A549 (cell line): ENCODE measurements around the gene RCAN3. TPM values are rescaled to one million over a fixed set of nuclear protein-coding genes. Genes with fewer than 3 reads are reported as not detected.

Source experiments
- ATAC-seq, 2 experiments: fragments of 200-7000 bp in 1 of 2; fragments of >200 bp in 1 of 2; cut with Nextera tagmentation in 1 of 2; cut with Tn5 transposase in 1 of 2; 3 replicates each; pipeline versions ENCODE4 v1.8.0 to v1.9.1; 2018 to 2020; ENCODE audit warnings: mild to moderate bottlenecking in 1 of 2, moderate library complexity in 1 of 2
- CTCF ChIA-PET: fragments of 300-600 bp; sonication (Branson Sonifier 250); formaldehyde crosslinking; extraction: SDS; loops from one replicate; lab custom pipeline; 2021; ENCODE audit warnings: antibody characterized with exemption, inconsistent platforms; lab: Yijun Ruan, JAX
- POLR2A ChIA-PET: fragments of 350-600 bp; formaldehyde crosslinking; extraction: SDS; loops from one replicate; lab custom pipeline; 2021; ENCODE audit warnings: antibody characterized with exemption, inconsistent platforms; lab: Yijun Ruan, JAX
- DNase-seq, 2 experiments: peaks; one replicate each; pipeline versions ENCODE4 v3.0.0 to v3.0.0-alpha.2; 2011 to 2016; ENCODE audit warnings: low read depth in 1 of 2, low spot score in 1 of 2
- FAIRE-seq: peaks from 2 replicates; lab custom pipeline; 2011; peaks lifted over from hg19 to GRCh38; lab: Jason Lieb, UNC
- H3K27ac ChIP-seq, 2 experiments: fragments of >200 bp; sonication (Bioruptor Twin); formaldehyde crosslinking; 3 replicates each; pipeline ENCODE4 v1.5.1; 2016 to 2017
- H3K4me1 ChIP-seq: fragments of >200 bp; sonication (Bioruptor Twin); formaldehyde crosslinking; 3 replicates; pipeline ENCODE4 v1.6.1; 2016
- H3K4me2 ChIP-seq: fragments of >200 bp; sonication (Bioruptor Twin); formaldehyde crosslinking; 3 replicates; pipeline ENCODE4 v1.6.1; 2016
- H3K4me3 ChIP-seq: fragments of >200 bp; sonication (Bioruptor Twin); formaldehyde crosslinking; 3 replicates; pipeline ENCODE4 v1.5.1; 2016
- H3K9me3 ChIP-seq: fragments of >200 bp; sonication (Bioruptor Twin); formaldehyde crosslinking; 3 replicates; pipeline ENCODE4 v1.6.1; 2016
- EHMT2 ChIP-seq: fragments of 200-600 bp; sonication (generic); IDR thresholded peaks from 2 replicates; pipeline ENCODE4 v1.6.1; 2016; ENCODE audit warnings: antibody characterized with exemption, low read depth, mild to moderate bottlenecking, moderate library complexity
- EP300 ChIP-seq, 2 experiments: fragments of >200 bp; sonication (Bioruptor Twin); formaldehyde crosslinking; IDR thresholded peaks; 2 replicates in 1 of 2; 3 replicates in 1 of 2; pipeline ENCODE4 v1.6.1; 2016 to 2017
- FOSB ChIP-seq: fragments of 250-450 bp; sonication (Bioruptor Pico); IDR thresholded peaks from 2 replicates; pipeline ENCODE4 v1.5.0; 2020; ENCODE audit warnings: mild to moderate bottlenecking, moderate library complexity
- FOXS1 ChIP-seq: fragments of 250-450 bp; sonication (Bioruptor Pico); IDR thresholded peaks from 2 replicates; pipeline ENCODE4 v1.5.0; 2020; ENCODE audit warnings: mild to moderate bottlenecking, moderate library complexity
- HES2 ChIP-seq: fragments of >200 bp; sonication (Bioruptor Twin); formaldehyde crosslinking; IDR thresholded peaks from 2 replicates; pipeline ENCODE4 v1.6.1; 2016
- HOXA7 ChIP-seq: fragments of 250-450 bp; sonication (Bioruptor Pico); IDR thresholded peaks from 2 replicates; pipeline ENCODE4 v1.5.0; 2020; ENCODE audit warnings: mild to moderate bottlenecking, moderate library complexity
- MAFK ChIP-seq: fragments of 450-650 bp; IDR thresholded peaks from 2 replicates; pipeline ENCODE4 v1.6.1; 2014; ENCODE audit not compliant: partially characterized antibody
- NPAS2 ChIP-seq: fragments of 250-450 bp; sonication (Bioruptor Pico); IDR thresholded peaks from 2 replicates; pipeline ENCODE4 v1.8.0; 2022; ENCODE audit warnings: mild to moderate bottlenecking, moderate library complexity, borderline replicate concordance
- NR3C1 ChIP-seq: fragments of >200 bp; sonication (Bioruptor Twin); formaldehyde crosslinking; IDR thresholded peaks from 3 replicates; pipeline ENCODE4 v1.6.1; 2017
- PBX3 ChIP-seq: IDR thresholded peaks from 2 replicates; pipeline ENCODE4 v1.6.1; 2012
- PHF8 ChIP-seq: fragments of 200-600 bp; sonication (generic); IDR thresholded peaks from 2 replicates; pipeline ENCODE4 v1.6.1; 2016; ENCODE audit warnings: low read depth, mild to moderate bottlenecking, antibody characterized with exemption, moderate library complexity, borderline replicate concordance
- RAD21 ChIP-seq, 2 experiments: fragments of >200 bp in 1 of 2; sonication (Bioruptor Twin) in 1 of 2; formaldehyde crosslinking in 1 of 2; IDR thresholded peaks in 1 of 2; conservative IDR thresholded peaks in 1 of 2; 2 replicates in 1 of 2; 3 replicates in 1 of 2; pipeline ENCODE4 v1.6.1; 2012 to 2018; ENCODE audit warnings: inconsistent platforms in 1 of 2
- RCOR1 ChIP-seq: fragments of 150-350 bp; IDR thresholded peaks from 2 replicates; pipeline ENCODE4 v1.6.1; 2014; ENCODE audit warnings: antibody characterized with exemption, low read length, low read depth
- SREBF2 ChIP-seq: fragments of 450-650 bp; IDR thresholded peaks from 2 replicates; pipeline ENCODE4 v1.6.1; 2014; ENCODE audit warnings: mild to moderate bottlenecking, moderate library complexity
- TP53 ChIP-seq: fragments of 250-450 bp; sonication (Bioruptor Pico); IDR thresholded peaks from 2 replicates; pipeline ENCODE4 v1.5.0; 2021; ENCODE audit warnings: mild to moderate bottlenecking, moderate library complexity
- ZNF302 ChIP-seq: fragments of 250-450 bp; sonication (Bioruptor Pico); IDR thresholded peaks from 2 replicates; pipeline ENCODE4 v1.9.0; 2021; ENCODE audit warnings: inconsistent platforms, mild to moderate bottlenecking, moderate library complexity
- ZSCAN20 ChIP-seq: fragments of 250-450 bp; sonication (Bioruptor Pico); IDR thresholded peaks from 2 replicates; pipeline ENCODE4 v1.8.0; 2022; ENCODE audit warnings: mild to moderate bottlenecking, moderate library complexity
- WGBS: methylation state at CpG from one replicate; pipeline ENCODE4 v1.1.6; 2017; ENCODE audit errors: missing lambda C conversion rate; 5-methylcytosine and 5-hydroxymethylcytosine counted together
- polyA plus RNA-seq, 4 experiments: library from polyadenylated mRNA; depleted of rRNA in 3 of 4; stranded (reverse); fragments of >200 nt; fragmentation: RNase III in 1 of 4; extraction: RNeasy Plus Mini Kit Qiagen cat#74134 plus additional on column Dnase treatment in 1 of 4; gene quantifications; 2 replicates in 3 of 4; 3 replicates in 1 of 4; pipeline ENCODE4 v1.2.3, GENCODE V29; 2011 to 2017
- TF ChIP-seq, protein P1 (sequence below): IDR thresholded peaks from 2 replicates; pipeline ENCODE4 v1.6.1; 2012; ENCODE audit warnings: low read depth, borderline replicate concordance

The RCAN3 gene
- polyA plus RNA-seq, 2 of the 4 experiments (the other 2 are of a cell fraction) = 7.4 to 14.6 TPM

DNA sequence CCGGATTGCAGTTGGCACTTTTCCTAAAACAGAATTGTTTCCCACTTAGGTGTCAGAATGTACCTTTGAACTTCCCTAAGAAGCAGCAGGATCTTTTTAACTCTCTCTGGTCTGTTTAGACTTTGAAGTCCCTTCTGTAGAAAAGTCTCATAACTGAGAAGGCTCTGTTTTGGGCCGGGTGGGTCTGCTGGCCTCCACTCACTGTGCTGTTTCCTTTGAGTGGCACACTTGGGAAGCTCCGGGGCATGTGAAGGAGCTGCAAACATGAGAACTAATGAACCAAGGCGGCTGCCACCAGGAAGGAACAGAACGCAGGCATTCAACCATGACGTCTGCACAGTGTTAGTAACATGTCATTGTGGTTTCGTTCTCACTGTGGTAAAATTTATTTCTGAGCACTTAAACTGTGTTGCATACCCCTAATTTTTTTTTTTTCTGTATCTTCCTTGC, 33.8 kb downstream of the RCAN3 start:
- Histone ChIP-seq H3K27ac (peak overlapping the region; percentile 59 to 79), H3K4me1 (peaks cover 41% of the 10 kb centered on the region), H3K9me3 (no peaks in the 10 kb centered on the region), H3K4me2 (peak overlapping the region; percentile 61), H3K4me3 (no peak overlapping the region)
- TF ChIP-seq HES2 (no peak), HOXA7 (no peak), EP300 (IDR thresholded peaks at IDR 0.05) (no peak), NR3C1 (no peak), SREBF2 (no peak), TP53 (CRISPR knock-in tag) (no peak), NPAS2 (CRISPR knock-in tag) (no peak), MAFK (no peak), FOSB (CRISPR knock-in tag) (no peak)
- TF ChIP-seq, protein P1, sequence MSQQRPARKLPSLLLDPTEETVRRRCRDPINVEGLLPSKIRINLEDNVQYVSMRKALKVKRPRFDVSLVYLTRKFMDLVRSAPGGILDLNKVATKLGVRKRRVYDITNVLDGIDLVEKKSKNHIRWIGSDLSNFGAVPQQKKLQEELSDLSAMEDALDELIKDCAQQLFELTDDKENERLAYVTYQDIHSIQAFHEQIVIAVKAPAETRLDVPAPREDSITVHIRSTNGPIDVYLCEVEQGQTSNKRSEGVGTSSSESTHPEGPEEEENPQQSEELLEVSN = no peak
- peak in 1 of 2 experiments; percentile 42; a peak in 2 of 6 replicates for ATAC-seq
- DNase-seq = peak in 1 of 2 experiments; percentile 36
- ChIA-PET CTCF (interaction anchor here (1.0 to 2.6 kb wide), 2 partner anchors 10 kb away, joined by 3 to 8 read pairs; no protein-coding TSS in a partner anchor), POLR2A (no interaction called here)
- WGBS = 12% methylated on average over 7 of the region's 7 CpGs
- FAIRE-seq = no peak

- ChIA-PET CTCF (interaction anchor here (0.5 to 1.4 kb wide), 4 partner anchors 13 to 360 kb away, joined by 3 to 6 read pairs (median 3); partner anchors contain the start of gene NIPAL3), POLR2A (interaction anchor here (0.5 to 1.4 kb wide), 3 partner anchors 19 to 38 kb away, joined by 3 to 5 read pairs (median 3); partner anchors contain the start of gene RCAN3)
- H3K4me3 ChIP-seq = peak overlapping the region; percentile 27; the same call in 1 of the 3 replicates
- FAIRE-seq = no peak
- peak in 1 of 2 experiments; percentile 27; a peak in 3 of 6 replicates for ATAC-seq
- H3K27ac ChIP-seq = peak overlapping the region; percentile 84 to 94
- peaks cover 69% of the 10 kb centered on the region for H3K4me1 ChIP-seq
- TF ChIP-seq PHF8 = no peak
- no peak for TF ChIP-seq FOXS1 (CRISPR knock-in tag)
- no peak for TF ChIP-seq RCOR1
- TF ChIP-seq SREBF2 = no peak
- TF ChIP-seq ZNF302 (CRISPR knock-in tag) = no peak
- TF ChIP-seq RAD21 (conservative IDR thresholded peaks at IDR 0.05 in 1 of 2, IDR thresholded peaks at IDR 0.05 in 1 of 2) = no peak
- no peak for TF ChIP-seq PBX3
- TF ChIP-seq EHMT2 = no peak
- no peak for TF ChIP-seq EP300 (IDR thresholded peaks at IDR 0.05)
- no peak for TF ChIP-seq ZSCAN20 (CRISPR knock-in tag)
- TF ChIP-seq, all 56 proteins: peak for 0
- no peak for DNase-seq
- Histone ChIP-seq H3K9me3 (no peaks in the 10 kb centered on the region), H3K4me2 (peak overlapping the region; percentile 88)
- WGBS = 2% methylated on average over 15 of the region's 15 CpGs
These were observed 37.6 kb downstream of the RCAN3 start for GRCh38 chr1:24540051-24540905.
